ENCODE measurements around the gene GTF2A1L. TPM values are rescaled to one million over a fixed set of nuclear protein-coding genes. Genes with fewer than 3 reads are reported as not detected.

Gene GTF2A1L
- total and polyA plus RNA-seq, 10 of the 15 experiments (the other 5 are each of a cell fraction or from before 2014, with no cell fraction given): not detected

- ATAC-seq (no peak), DNase-seq (ENCODE audit: low read depth, low spot score) (no peak), FAIRE-seq (no peak)
- Histone ChIP-seq H3K27ac (ENCODE audit: control insufficient read depth, insufficient read depth) (no peak overlapping the region), H3K9me3 (replicated peaks; ENCODE audit: control insufficient read depth, insufficient read depth, low read length) (no peaks in the 10 kb centered on the region), H3K36me3 (ENCODE audit: control insufficient read depth in 2 of 2, insufficient read depth in 2 of 2, low read length in 1 of 2) (no peaks in the 10 kb centered on the region), H3K79me2 (ENCODE audit: control insufficient read depth, insufficient read depth, low read length) (no peaks in the 10 kb centered on the region), H3K9ac (ENCODE audit: control insufficient read depth, insufficient read depth, low read length) (no peak overlapping the region), H3K27me3 (replicated peaks in 1 of 2; ENCODE audit: control insufficient read depth in 2 of 2, insufficient read depth in 2 of 2, low read length in 1 of 2) (no peaks in the 10 kb centered on the region; a peak in 1 of 4 replicates), H2AFZ (ENCODE audit: control insufficient read depth, low read depth, low read length) (no peak overlapping the region), H3K4me1 (ENCODE audit: control insufficient read depth, insufficient read depth, low read length) (no peaks in the 10 kb centered on the region), H4K20me1 (ENCODE audit: control insufficient read depth, insufficient read depth) (no peaks in the 10 kb centered on the region), H3K4me2 (ENCODE audit: control insufficient read depth, insufficient read depth) (no peak overlapping the region), H3K4me3 (no peak overlapping the region)
- TF ChIP-seq MXI1 (IDR thresholded peaks at IDR 0.05; ENCODE audit: low read depth, low read length): no peak
- TF ChIP-seq NRF1 (conservative IDR thresholded peaks at IDR 0.05; ENCODE audit: low read depth, low read length): no peak
- no peak for TF ChIP-seq NFYA (IDR thresholded peaks at IDR 0.05; ENCODE audit: borderline replicate concordance, low read depth, low read length)
- TF ChIP-seq SREBF1 (IDR thresholded peaks at IDR 0.05; ENCODE audit: low read length): no peak
- no peak for TF ChIP-seq ZBED1 (IDR thresholded peaks at IDR 0.05; ENCODE audit: borderline replicate concordance)
- TF ChIP-seq ATF7 (IDR thresholded peaks at IDR 0.05; ENCODE audit: low read depth): no peak
- TF ChIP-seq ZBTB11 (CRISPR knock-in tag; IDR thresholded peaks at IDR 0.05): no peak
- no peak for TF ChIP-seq NFXL1 (IDR thresholded peaks at IDR 0.05; ENCODE audit: borderline replicate concordance)
- no peak for TF ChIP-seq BMI1 (IDR thresholded peaks at IDR 0.05; ENCODE audit: borderline replicate concordance)
- no peak for TF ChIP-seq PRDM15 (CRISPR knock-in tag; IDR thresholded peaks at IDR 0.05)
- TF ChIP-seq TCF3 (IDR thresholded peaks at IDR 0.05; ENCODE audit: borderline replicate concordance, insufficient read depth, low read depth, low read length): no peak
- no peak for TF ChIP-seq HCFC1 (IDR thresholded peaks at IDR 0.05; ENCODE audit: low read length)
- TF ChIP-seq RB1 (IDR thresholded peaks at IDR 0.05; ENCODE audit: borderline replicate concordance): no peak
- no peak for TF ChIP-seq NFYB (IDR thresholded peaks at IDR 0.05; ENCODE audit: insufficient read depth, low read depth, low read length)
- no peak for TF ChIP-seq TBL1XR1 (IDR thresholded peaks at IDR 0.05; ENCODE audit: low read depth, low read length)
- no TSS peak for BruUV-seq (replicated peaks)
- intact Hi-C loops (cut with micrococcal nuclease; ENCODE audit: unreplicated experiment): no loop called here
- ChIA-PET POLR2A (no interaction called here), RAD21 (ENCODE audit: unreplicated experiment) (no interaction called here), CTCF (no interaction called here), SMC1A (ENCODE audit: uncharacterized antibody, unreplicated experiment) (no interaction called here)
- in situ Hi-C loops (cut with MboI): no loop called here
These were observed 78.3 kb downstream of the GTF2A1L start for GRCh38 chr2:48695991-48696390.
